K562 (cell line): Measurements from ENCODE around the gene CCNT1. TPM values are rescaled to one million over a fixed set of nuclear protein-coding genes. Genes with fewer than 3 reads are reported as not detected.

Source experiments
- ATAC-seq: fragments of 200-7000 bp; cut with Tn5 transposase; 3 replicates; pipeline ENCODE4 v1.9.1; 2020; ENCODE audit warnings: moderate library complexity
- BruUV-seq: library from RNA; stranded (reverse); fragments of 400-500 nt; replicated peaks from 2 replicates; lab custom pipeline; 2021; lab: Mats Ljungman, UMichigan
- CTCF ChIA-PET: fragments of 300-600 bp; formaldehyde crosslinking; extraction: SDS; loops from one replicate; lab custom pipeline; 2021; ENCODE audit warnings: low intra/inter-chr PET ratio; lab: Yijun Ruan, JAX
- POLR2A ChIA-PET: fragments of 300-600, 350-650 bp; sonication (Branson Sonifier 250); formaldehyde crosslinking; extraction: SDS; loops from one replicate; lab custom pipeline; 2021; ENCODE audit warnings: antibody characterized with exemption, inconsistent platforms; lab: Yijun Ruan, JAX
- DNase-seq, 4 experiments: peaks; one replicate each; pipeline versions ENCODE4 v3.0.0 to v3.0.0-alpha.2; 2011 to 2018; ENCODE audit warnings: low spot score in 3 of 4, mixed read lengths in 3 of 4; ENCODE audit errors: extremely low read depth in 1 of 4
- FAIRE-seq: peaks from 2 replicates; lab custom pipeline; 2011; peaks lifted over from hg19 to GRCh38; lab: Jason Lieb, UNC
- H2AFZ ChIP-seq: 2 replicates; pipeline ENCODE4 v1.6.0; 2011; ENCODE audit warnings: low read depth, low read length, control low read depth, inconsistent platforms
- H3K27ac ChIP-seq: fragments of 200-600 bp; 3 replicates; pipeline ENCODE4 v1.8.0; 2011; ENCODE audit warnings: low read depth, mild to moderate bottlenecking, control low read depth, inconsistent platforms, low read length, moderate library complexity, mixed read lengths; ENCODE audit errors: extremely low read depth
- H3K27me3 ChIP-seq, 2 experiments: fragments of 300-600 bp in 1 of 2; 2 replicates in 1 of 2; 3 replicates in 1 of 2; pipeline versions ENCODE4 v1.6.0 to v1.8.0; 2011; ENCODE audit warnings: inconsistent platforms in 2 of 2, low read length in 2 of 2, mild to moderate bottlenecking in 1 of 2, mixed read lengths in 1 of 2, moderate library complexity in 1 of 2; ENCODE audit not compliant: control insufficient read depth in 2 of 2, insufficient read depth in 2 of 2
- H3K36me3 ChIP-seq: fragments of 300-600 bp; 3 replicates; pipeline ENCODE4 v1.8.0; 2011; ENCODE audit warnings: mild to moderate bottlenecking, low read length, inconsistent platforms; ENCODE audit not compliant: control insufficient read depth, insufficient read depth
- H3K4me1 ChIP-seq, 2 experiments: fragments of 200-600 bp in 1 of 2; replicated peaks in 1 of 2; 2 replicates in 1 of 2; 3 replicates in 1 of 2; pipeline versions ENCODE4 v1.5.1 to v1.8.0; 2011; ENCODE audit warnings: inconsistent platforms in 2 of 2, low read length in 2 of 2, mild to moderate bottlenecking in 1 of 2, mixed read lengths in 1 of 2, moderate library complexity in 1 of 2; ENCODE audit not compliant: control insufficient read depth in 2 of 2, insufficient read depth in 2 of 2
- H3K4me2 ChIP-seq: 2 replicates; pipeline ENCODE4 v1.6.1; 2011; ENCODE audit warnings: low read length, control low read depth, inconsistent platforms, mixed read lengths; ENCODE audit not compliant: insufficient read depth
- H3K4me3 ChIP-seq: fragments of 200-600 bp; sonication (generic), shearing (Covaris generic); 2 replicates; pipeline ENCODE4 v1.5.1; 2016; ENCODE audit warnings: control low read depth, inconsistent platforms
- H3K79me2 ChIP-seq: fragments of 200-600 bp; 3 replicates; pipeline ENCODE4 v1.8.0; 2011; ENCODE audit warnings: low read length, inconsistent platforms; ENCODE audit not compliant: control insufficient read depth, insufficient read depth
- H3K9ac ChIP-seq, 2 experiments: 2 replicates each; pipeline versions ENCODE4 v1.6.0 to v1.6.1; 2011; ENCODE audit warnings: low read depth in 2 of 2, low read length in 2 of 2, control low read depth in 1 of 2, inconsistent platforms in 1 of 2, mild to moderate bottlenecking in 1 of 2, mixed read lengths in 1 of 2; ENCODE audit not compliant: insufficient read depth in 1 of 2
- H3K9me1 ChIP-seq: one replicate; pipeline ENCODE4 v1.6.0; 2011; ENCODE audit warnings: inconsistent platforms, mild to moderate bottlenecking, low read length, moderate library complexity; ENCODE audit not compliant: control insufficient read depth, insufficient read depth
- H3K9me3 ChIP-seq: replicated peaks from 2 replicates; pipeline ENCODE4 v1.5.1; 2011; ENCODE audit warnings: low read depth, low read length, inconsistent platforms; ENCODE audit not compliant: control insufficient read depth, insufficient read depth
- H4K20me1 ChIP-seq: replicated peaks from 2 replicates; pipeline ENCODE4 v1.6.1; 2011; ENCODE audit warnings: low read length, inconsistent platforms, mixed read lengths; ENCODE audit not compliant: control insufficient read depth, insufficient read depth
- CHCHD3 ChIP-seq: fragments of 250-450 bp; sonication (Bioruptor Pico); IDR thresholded peaks from 2 replicates; pipeline ENCODE4 v2.1.2; 2022; ENCODE audit warnings: mild to moderate bottlenecking
- ETS2 ChIP-seq: IDR thresholded peaks from 2 replicates; pipeline ENCODE4 v1.6.1; 2016; ENCODE audit warnings: borderline replicate concordance, missing genetic modification characterization, mild to moderate bottlenecking, moderate library complexity, missing compliant biosample characterization; ENCODE audit not compliant: poor library complexity, severe bottlenecking
- FOXA3 ChIP-seq, 2 experiments: fragments of 450-650 bp in 1 of 2; sonication (generic) in 1 of 2; formaldehyde crosslinking; IDR thresholded peaks in 1 of 2; conservative IDR thresholded peaks in 1 of 2; 2 replicates each; pipeline versions ENCODE4 v1.4.0 to v1.8.0; 2020 to 2022; ENCODE audit warnings: mild to moderate bottlenecking in 2 of 2, missing genetic modification reagents in 1 of 2
- HDAC6 ChIP-seq: IDR thresholded peaks from 2 replicates; pipeline ENCODE4 v1.6.1; 2012; ENCODE audit warnings: low read depth, mild to moderate bottlenecking, control low read depth, inconsistent platforms, low read length, moderate library complexity
- HNRNPL ChIP-seq: fragments of 200-400 bp; formaldehyde crosslinking; IDR thresholded peaks from 2 replicates; pipeline ENCODE4 v1.6.1; 2017; ENCODE audit warnings: low read depth, mild to moderate bottlenecking, low read length
- KLF1 ChIP-seq: fragments of 450-650 bp; IDR thresholded peaks from 2 replicates; pipeline ENCODE4 v1.6.1; 2016; ENCODE audit warnings: missing genetic modification characterization, missing compliant biosample characterization
- PRDM10 ChIP-seq: fragments of 450-650 bp; IDR thresholded peaks from 2 replicates; pipeline ENCODE4 v1.6.1; 2018; ENCODE audit not compliant: partially characterized antibody
- STAG1 ChIP-seq: sonication (generic); formaldehyde crosslinking; IDR thresholded peaks from 2 replicates; pipeline ENCODE4 v1.5.0; 2020; ENCODE audit warnings: missing genetic modification reagents, borderline replicate concordance
- TAF1 ChIP-seq: IDR thresholded peaks from 2 replicates; pipeline ENCODE4 v1.6.1; 2011; ENCODE audit warnings: mild to moderate bottlenecking, low read length, moderate library complexity; ENCODE audit not compliant: insufficient read depth, control insufficient read depth, severe bottlenecking; ENCODE audit errors: extremely low read depth
- TCFL5 ChIP-seq: fragments of 250-450 bp; sonication (Bioruptor Pico); conservative IDR thresholded peaks from 2 replicates; pipeline ENCODE4 v1.6.1; 2021; ENCODE audit warnings: mild to moderate bottlenecking, moderate library complexity, matching md5 sums
- TFAP4 ChIP-seq: sonication (generic); formaldehyde crosslinking; IDR thresholded peaks from 2 replicates; pipeline ENCODE4 v1.8.0; 2022; ENCODE audit warnings: missing genetic modification reagents, mild to moderate bottlenecking, moderate library complexity, borderline replicate concordance
- ZBED1 ChIP-seq: IDR thresholded peaks from 2 replicates; pipeline ENCODE4 v1.6.1; 2014
- ZNF175 ChIP-seq: fragments of 200-800 bp; sonication (Bioruptor generic); IDR thresholded peaks from 2 replicates; pipeline ENCODE4 v1.6.1; 2016; ENCODE audit warnings: low read depth, mild to moderate bottlenecking, missing genetic modification characterization, missing compliant biosample characterization
- ZNF512 ChIP-seq: IDR thresholded peaks from 2 replicates; pipeline ENCODE4 v1.6.1; 2016; ENCODE audit warnings: missing genetic modification characterization, missing compliant biosample characterization
- WGBS: fragments of 100-300 bp; shearing (Covaris generic); methylation state at CpG from one replicate; pipeline ENCODE4 v1.1.6; 2016; ENCODE audit warnings: low coverage, mixed read lengths; ENCODE audit not compliant: insufficient coverage; ENCODE audit errors: missing lambda C conversion rate; 5-methylcytosine and 5-hydroxymethylcytosine counted together
- in situ Hi-C: fragments of 300-500 bp; cut with MboI; formaldehyde crosslinking; loops from 4 replicates; pipeline ENCODE4 v1.15.0; 2018; ENCODE audit warnings: inconsistent platforms, mixed read lengths
- intact Hi-C: fragments of 100-400 bp; cut with micrococcal nuclease; formaldehyde crosslinking; loops from 2 replicates; pipeline ENCODE4 v1.14.2; 2022
- polyA plus RNA-seq, 8 experiments: library from polyadenylated mRNA; depleted of rRNA in 4 of 8; stranded (reverse) in 5 of 8; unstranded in 3 of 8; fragments of >200 nt; fragmentation: Nextera tagmentation in 2 of 8; fragmentation: Illumina TruSeq in 1 of 8; extraction: Ambion mirVana in 2 of 8; extraction: Trizol in 1 of 8; gene quantifications; 2 replicates each; pipeline versions ENCODE4 v1.2.1 to v1.2.3, GENCODE V29; 2011 to 2014; ENCODE audit warnings: inconsistent platforms in 1 of 8, missing spikeins in 1 of 8
- total RNA-seq, 7 experiments: library from RNA; depleted of rRNA in 6 of 7; stranded (reverse); fragments of >200 nt in 6 of 7; fragmentation: Illumina TruSeq in 2 of 7; extraction: Trizol in 2 of 7; gene quantifications; 2 replicates each; pipeline versions ENCODE4 v1.2.1 to v1.2.3, GENCODE V29; 2011 to 2021; ENCODE audit warnings: low replicate concordance in 1 of 7

Gene CCNT1
- total and polyA plus RNA-seq, 9 of the 15 experiments (the other 6 are each of a cell fraction or from before 2014, with no cell fraction given) = 9.7 to 52.4 (median 33.4) TPM

GRCh38 chr12:48750769-48751356, 34.4 kb upstream of the CCNT1 start (continued):
- TF ChIP-seq CHCHD3 (CRISPR knock-in tag) = no peak
- TF ChIP-seq FOXA3 (CRISPR knock-in tag; conservative IDR thresholded peaks at IDR 0.05 in 1 of 2, IDR thresholded peaks at IDR 0.05 in 1 of 2) = no peak
- no peak for TF ChIP-seq HNRNPL
- no peak for TF ChIP-seq ZNF512 (tag)
- no peak for TF ChIP-seq ZNF175

- ATAC-seq = no peak
- CTCF ChIA-PET = no interaction called here
- no peaks in the 10 kb centered on the region; a peak in 2 of 5 replicates for H3K27me3 ChIP-seq
- H3K4me1 ChIP-seq = no peaks in the 10 kb centered on the region; a peak in 1 of 5 replicates
- H4K20me1 ChIP-seq = no peaks in the 10 kb centered on the region
- H3K9me1 ChIP-seq = no peaks in the 10 kb centered on the region
- no peak overlapping the region for H3K9ac ChIP-seq
- H2AFZ ChIP-seq = no peak overlapping the region
- WGBS = 63% methylated on average over 1 of the region's 1 CpG
- in situ Hi-C loops (loop anchor here (5.0 kb wide), 1 partner anchor 47 kb away; no protein-coding TSS in a partner anchor), intact Hi-C loops (loop anchor here (5.0 to 10.0 kb wide), 2 partner anchors 142 to 235 kb away; no protein-coding TSS in a partner anchor)
- H3K79me2 ChIP-seq = no peaks in the 10 kb centered on the region
- H3K27ac ChIP-seq = no peak overlapping the region
- POLR2A ChIA-PET = no interaction called here
- no peak overlapping the region for H3K4me2 ChIP-seq
- DNase-seq = no peak
- no peak for FAIRE-seq
- no peaks in the 10 kb centered on the region for H3K9me3 ChIP-seq
- H3K4me3 ChIP-seq = no peak overlapping the region
- BruUV-seq = no TSS peak
- no peaks in the 10 kb centered on the region for H3K36me3 ChIP-seq
- no peak for TF ChIP-seq HDAC6
- TF ChIP-seq TAF1 = no peak
- TF ChIP-seq KLF1 (tag) = no peak
- TF ChIP-seq TCFL5 (CRISPR knock-in tag) = no peak
- no peak for TF ChIP-seq ZBED1
- TF ChIP-seq PRDM10 = no peak
- no peak for TF ChIP-seq STAG1
- no peak for TF ChIP-seq ETS2
- no peak for TF ChIP-seq TFAP4
Measured at GRCh38 chr12:48750215-48750614, 33.7 kb upstream of the CCNT1 start.
